22Rv1 (cell line): ENCODE data around the gene RAD51.

Source experiments
- CTCF ChIP-seq: fragments of 450-650 bp; IDR thresholded peaks from 2 replicates; pipeline ENCODE4 v1.5.1; 2017; ENCODE audit warnings: mild to moderate bottlenecking
- ZFX ChIP-seq: fragments of 450-650 bp; IDR thresholded peaks from 2 replicates; pipeline ENCODE4 v1.6.1; 2017; ENCODE audit warnings: antibody characterized with exemption, borderline replicate concordance

- TF ChIP-seq CTCF (no peak), ZFX (no peak)
These were observed 47.5 kb upstream of the RAD51 start for GRCh38 chr15:40647523-40647922.
